ENCODE measurements around the gene MPG.

The MPG gene

GRCh38 chr16:117379-118365 lies 39.6 kb downstream of the MPG start:
- H3K27ac ChIP-seq: peak overlapping the region; percentile 14; the same call in 1 of the 2 replicates
- peak; percentile 78 for TF ChIP-seq CTCF (conservative IDR thresholded peaks at IDR 0.05; ENCODE audit: low read depth)
- peak; percentile 60 for DNase-seq (ENCODE audit: low spot score)
- POLR2A ChIA-PET (ENCODE audit: low non-redundant PET): no interaction called here
- CTCF ChIA-PET: interaction anchor here (1.0 to 1.4 kb wide), 5 partner anchors 11 to 245 kb away, joined by 3 to 7 read pairs (median 5); no protein-coding TSS in a partner anchor

GRCh38 chr16:118857-119256 lies 40.8 kb downstream of the MPG start:
- ChIA-PET CTCF (interaction anchor here (1.0 to 1.4 kb wide), 2 partner anchors 12 to 63 kb away, joined by 3 to 5 read pairs; no protein-coding TSS in a partner anchor), POLR2A (ENCODE audit: low non-redundant PET) (no interaction called here)
- peak overlapping the region; percentile 29 for H3K27ac ChIP-seq
- no peak for DNase-seq (ENCODE audit: low spot score)
- TF ChIP-seq CTCF (conservative IDR thresholded peaks at IDR 0.05; ENCODE audit: low read depth): no peak

GRCh38 chr16:119295-119694 lies 41.3 kb downstream of the MPG start:
- ChIA-PET POLR2A (ENCODE audit: low non-redundant PET) (no interaction called here), CTCF (interaction anchor here (0.6 kb wide), 1 partner anchor 53 kb away, joined by 3 read pairs; no protein-coding TSS in a partner anchor)
- TF ChIP-seq CTCF (conservative IDR thresholded peaks at IDR 0.05; ENCODE audit: low read depth): no peak
- H3K27ac ChIP-seq: no peak overlapping the region
- no peak for DNase-seq (ENCODE audit: low spot score)

GRCh38 chr16:119835-120491 lies 41.9 kb downstream of the MPG start:
- POLR2A ChIA-PET (ENCODE audit: low non-redundant PET): interaction anchor here (0.6 kb wide), 1 partner anchor 14 kb away, joined by 6 read pairs; no protein-coding TSS in a partner anchor
- CTCF ChIA-PET: interaction anchor here (0.6 kb wide), 1 partner anchor 54 kb away, joined by 3 read pairs; no protein-coding TSS in a partner anchor

GRCh38 chr16:120756-121155 lies 42.7 kb downstream of the MPG start:
- CTCF ChIA-PET: no interaction called here

More at GRCh38 chr16:119835-120491, 41.9 kb downstream of the MPG start:
- no peak overlapping the region for H3K27ac ChIP-seq
- DNase-seq (ENCODE audit: low spot score): no peak
- no peak for TF ChIP-seq CTCF (conservative IDR thresholded peaks at IDR 0.05; ENCODE audit: low read depth)

More at GRCh38 chr16:120756-121155, 42.7 kb downstream of the MPG start:
- DNase-seq (ENCODE audit: low spot score): no peak
- POLR2A ChIA-PET (ENCODE audit: low non-redundant PET): no interaction called here
- no peak overlapping the region for H3K27ac ChIP-seq
- TF ChIP-seq CTCF (conservative IDR thresholded peaks at IDR 0.05; ENCODE audit: low read depth): no peak

Measured in RWPE1 (cell line).